C4-2B (cell line): ENCODE results near the gene AUP1.

Source experiments
- CTCF ChIP-seq: fragments of 450-650 bp; conservative IDR thresholded peaks from 2 replicates; pipeline ENCODE4 v1.5.1; 2017; ENCODE audit warnings: mild to moderate bottlenecking
- ZFX ChIP-seq: fragments of 450-650 bp; IDR thresholded peaks from 2 replicates; pipeline ENCODE4 v1.6.1; 2017

- TF ChIP-seq CTCF, result no peak
- TF ChIP-seq ZFX, result no peak
These were observed 36.7 kb upstream of the AUP1 start for GRCh38 chr2:74566076-74566753.
